ENCODE data around the gene TRIM54. TPM values are rescaled to one million over a fixed set of nuclear protein-coding genes. Genes with fewer than 3 reads are reported as not detected.
"Not testable (repeated sequence)": the region's sequence is repeated elsewhere in the genome, so short reads cannot be mapped to it uniquely, and the experiment has no call there.

Gene TRIM54
- total RNA-seq, 1 donor from 2014 or later: not detected

GRCh38 chr2:27350106-27350693 lies 68.0 kb downstream of the TRIM54 start:
- H3K9me3 Mint-ChIP-seq (ENCODE audit: unreplicated experiment): no peaks in the 10 kb centered on the region
- no peak for TF ChIP-seq CTCF (IDR thresholded peaks at IDR 0.05; ENCODE audit: unreplicated experiment)
- no peak for DNase-seq (ENCODE audit: low spot score)
- H3K27me3 Mint-ChIP-seq (ENCODE audit: unreplicated experiment): peaks cover 2% of the 10 kb centered on the region
- no peak overlapping the region for H3K27ac Mint-ChIP-seq (ENCODE audit: unreplicated experiment)
- H3K4me1 Mint-ChIP-seq (ENCODE audit: unreplicated experiment): no peaks in the 10 kb centered on the region
- H3K4me3 Mint-ChIP-seq (ENCODE audit: unreplicated experiment): no peak overlapping the region
- no peaks in the 10 kb centered on the region for H3K36me3 Mint-ChIP-seq (ENCODE audit: low read depth, unreplicated experiment)

- no peak for TF ChIP-seq CTCF (IDR thresholded peaks at IDR 0.05; ENCODE audit: unreplicated experiment)
- Mint-ChIP-seq H3K4me3 (ENCODE audit: unreplicated experiment) (no peak overlapping the region), H3K27ac (ENCODE audit: unreplicated experiment) (no peak overlapping the region), H3K9me3 (ENCODE audit: unreplicated experiment) (no peaks in the 10 kb centered on the region), H3K27me3 (ENCODE audit: unreplicated experiment) (peaks cover 8% of the 10 kb centered on the region), H3K36me3 (ENCODE audit: low read depth, unreplicated experiment) (peaks cover 4% of the 10 kb centered on the region), H3K4me1 (ENCODE audit: unreplicated experiment) (peaks cover 15% of the 10 kb centered on the region)
- no peak for DNase-seq (ENCODE audit: low spot score)
These were observed 69.8 kb downstream of the TRIM54 start for GRCh38 chr2:27351802-27352598.

- not testable (repeated sequence) for DNase-seq (ENCODE audit: low spot score); H3K27me3 Mint-ChIP-seq (ENCODE audit: unreplicated experiment); H3K27ac Mint-ChIP-seq (ENCODE audit: unreplicated experiment); H3K4me3 Mint-ChIP-seq (ENCODE audit: unreplicated experiment); H3K9me3 Mint-ChIP-seq (ENCODE audit: unreplicated experiment); H3K36me3 Mint-ChIP-seq (ENCODE audit: low read depth, unreplicated experiment)
- H3K4me1 Mint-ChIP-seq (ENCODE audit: unreplicated experiment): peaks cover 21% of the 10 kb centered on the region
These were observed 71.1 kb downstream of the TRIM54 start for GRCh38 chr2:27353386-27353761.

GRCh38 chr2:27353762-27354596 lies 71.8 kb downstream of the TRIM54 start:
- peaks cover 24% of the 10 kb centered on the region for H3K4me1 Mint-ChIP-seq (ENCODE audit: unreplicated experiment)
- H3K27ac Mint-ChIP-seq (ENCODE audit: unreplicated experiment): no peak overlapping the region
- no peaks in the 10 kb centered on the region for H3K9me3 Mint-ChIP-seq (ENCODE audit: unreplicated experiment)
- no peak for TF ChIP-seq CTCF (IDR thresholded peaks at IDR 0.05; ENCODE audit: unreplicated experiment)
- peaks cover 8% of the 10 kb centered on the region for H3K36me3 Mint-ChIP-seq (ENCODE audit: low read depth, unreplicated experiment)
- no peak for DNase-seq (ENCODE audit: low spot score)
- H3K4me3 Mint-ChIP-seq (ENCODE audit: unreplicated experiment): no peak overlapping the region
- H3K27me3 Mint-ChIP-seq (ENCODE audit: unreplicated experiment): peaks cover 13% of the 10 kb centered on the region

- Mint-ChIP-seq H3K36me3 (ENCODE audit: low read depth, unreplicated experiment) (peaks cover 8% of the 10 kb centered on the region), H3K4me3 (ENCODE audit: unreplicated experiment) (no peak overlapping the region)
These were observed 72.3 kb downstream of the TRIM54 start for GRCh38 chr2:27354597-27354927.

More at GRCh38 chr2:27354597-27354927, 72.3 kb downstream of the TRIM54 start:
- Mint-ChIP-seq H3K4me1 (ENCODE audit: unreplicated experiment) (peaks cover 24% of the 10 kb centered on the region), H3K9me3 (ENCODE audit: unreplicated experiment) (no peaks in the 10 kb centered on the region), H3K27me3 (ENCODE audit: unreplicated experiment) (peaks cover 13% of the 10 kb centered on the region), H3K27ac (ENCODE audit: unreplicated experiment) (no peak overlapping the region)
- no peak for TF ChIP-seq CTCF (IDR thresholded peaks at IDR 0.05; ENCODE audit: unreplicated experiment)
- no peak for DNase-seq (ENCODE audit: low spot score)
